ENCODE measurements around the gene ZSCAN10. TPM values are rescaled to one million over a fixed set of nuclear protein-coding genes. Genes with fewer than 3 reads are reported as not detected.
A peak's percentile ranks its signal among the peaks of the same experiment; 100 is the strongest.

Gene ZSCAN10
- total and polyA plus RNA-seq, 2 of the 13 experiments (the other 11 are each of a cell fraction or from before 2014, with no cell fraction given), result not detected

GRCh38 chr16:3086596-3087242 is 12.4 kb downstream of the ZSCAN10 start (continued):
- TF ChIP-seq TP53 (CRISPR knock-in tag; conservative IDR thresholded peaks at IDR 0.05) (no peak), GZF1 (CRISPR knock-in tag; IDR thresholded peaks at IDR 0.05) (no peak), JARID2 (CRISPR knock-in tag; IDR thresholded peaks at IDR 0.05; ENCODE audit: insufficient replicate concordance) (no peak), ZNF605 (CRISPR knock-in tag; IDR thresholded peaks at IDR 0.05) (0 out of 2 replicates have a peak, but pooled peaks have one; percentile 19), ZNF670 (CRISPR knock-in tag; IDR thresholded peaks at IDR 0.05; ENCODE audit: borderline replicate concordance) (no peak), FOXP4 (CRISPR knock-in tag; IDR thresholded peaks at IDR 0.05) (no peak), HMG20A (CRISPR knock-in tag; IDR thresholded peaks at IDR 0.05; ENCODE audit: borderline replicate concordance) (no peak), MYC (CRISPR knock-in tag; IDR thresholded peaks at IDR 0.05; ENCODE audit: borderline replicate concordance) (0 out of 2 replicates have a peak, but pooled peaks have one; percentile 31), PAF1 (CRISPR knock-in tag; IDR thresholded peaks at IDR 0.05) (no peak), ZBTB2 (CRISPR knock-in tag; IDR thresholded peaks at IDR 0.05; ENCODE audit: low read depth) (no peak), PAXIP1 (CRISPR knock-in tag; conservative IDR thresholded peaks at IDR 0.05) (peak; percentile 92), MIER3 (CRISPR knock-in tag; IDR thresholded peaks at IDR 0.05; ENCODE audit: borderline replicate concordance) (0 out of 2 replicates have a peak, but pooled peaks have one; percentile 38), ZFP36L1 (CRISPR knock-in tag; IDR thresholded peaks at IDR 0.05) (0 out of 2 replicates have a peak, but pooled peaks have one; percentile 19), ERF (CRISPR knock-in tag; IDR thresholded peaks at IDR 0.05) (peak; percentile 11; the same call in 1 of the 2 replicates), RXRA (CRISPR knock-in tag; IDR thresholded peaks at IDR 0.05) (peak; percentile 53; the same call in 1 of the 2 replicates), CSRNP2 (CRISPR knock-in tag; conservative IDR thresholded peaks at IDR 0.05; ENCODE audit: low read depth) (no peak)
